ENCODE data around the gene SPACA4.

The SPACA4 gene

GRCh38 chr19:48638831-48639381 is 32.4 kb downstream of the SPACA4 start (continued):
- TF ChIP-seq, protein P1, sequence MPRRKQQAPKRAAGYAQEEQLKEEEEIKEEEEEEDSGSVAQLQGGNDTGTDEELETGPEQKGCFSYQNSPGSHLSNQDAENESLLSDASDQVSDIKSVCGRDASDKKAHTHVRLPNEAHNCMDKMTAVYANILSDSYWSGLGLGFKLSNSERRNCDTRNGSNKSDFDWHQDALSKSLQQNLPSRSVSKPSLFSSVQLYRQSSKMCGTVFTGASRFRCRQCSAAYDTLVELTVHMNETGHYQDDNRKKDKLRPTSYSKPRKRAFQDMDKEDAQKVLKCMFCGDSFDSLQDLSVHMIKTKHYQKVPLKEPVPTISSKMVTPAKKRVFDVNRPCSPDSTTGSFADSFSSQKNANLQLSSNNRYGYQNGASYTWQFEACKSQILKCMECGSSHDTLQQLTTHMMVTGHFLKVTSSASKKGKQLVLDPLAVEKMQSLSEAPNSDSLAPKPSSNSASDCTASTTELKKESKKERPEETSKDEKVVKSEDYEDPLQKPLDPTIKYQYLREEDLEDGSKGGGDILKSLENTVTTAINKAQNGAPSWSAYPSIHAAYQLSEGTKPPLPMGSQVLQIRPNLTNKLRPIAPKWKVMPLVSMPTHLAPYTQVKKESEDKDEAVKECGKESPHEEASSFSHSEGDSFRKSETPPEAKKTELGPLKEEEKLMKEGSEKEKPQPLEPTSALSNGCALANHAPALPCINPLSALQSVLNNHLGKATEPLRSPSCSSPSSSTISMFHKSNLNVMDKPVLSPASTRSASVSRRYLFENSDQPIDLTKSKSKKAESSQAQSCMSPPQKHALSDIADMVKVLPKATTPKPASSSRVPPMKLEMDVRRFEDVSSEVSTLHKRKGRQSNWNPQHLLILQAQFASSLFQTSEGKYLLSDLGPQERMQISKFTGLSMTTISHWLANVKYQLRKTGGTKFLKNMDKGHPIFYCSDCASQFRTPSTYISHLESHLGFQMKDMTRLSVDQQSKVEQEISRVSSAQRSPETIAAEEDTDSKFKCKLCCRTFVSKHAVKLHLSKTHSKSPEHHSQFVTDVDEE (CRISPR knock-in tag; IDR thresholded peaks at IDR 0.05): no peak
- TF ChIP-seq GLIS3 (CRISPR knock-in tag; IDR thresholded peaks at IDR 0.05): no peak
- no peak for TF ChIP-seq BACH2 (CRISPR knock-in tag; IDR thresholded peaks at IDR 0.05; ENCODE audit: borderline replicate concordance)
- TF ChIP-seq OSR1 (CRISPR knock-in tag; IDR thresholded peaks at IDR 0.05): no peak

DNA sequence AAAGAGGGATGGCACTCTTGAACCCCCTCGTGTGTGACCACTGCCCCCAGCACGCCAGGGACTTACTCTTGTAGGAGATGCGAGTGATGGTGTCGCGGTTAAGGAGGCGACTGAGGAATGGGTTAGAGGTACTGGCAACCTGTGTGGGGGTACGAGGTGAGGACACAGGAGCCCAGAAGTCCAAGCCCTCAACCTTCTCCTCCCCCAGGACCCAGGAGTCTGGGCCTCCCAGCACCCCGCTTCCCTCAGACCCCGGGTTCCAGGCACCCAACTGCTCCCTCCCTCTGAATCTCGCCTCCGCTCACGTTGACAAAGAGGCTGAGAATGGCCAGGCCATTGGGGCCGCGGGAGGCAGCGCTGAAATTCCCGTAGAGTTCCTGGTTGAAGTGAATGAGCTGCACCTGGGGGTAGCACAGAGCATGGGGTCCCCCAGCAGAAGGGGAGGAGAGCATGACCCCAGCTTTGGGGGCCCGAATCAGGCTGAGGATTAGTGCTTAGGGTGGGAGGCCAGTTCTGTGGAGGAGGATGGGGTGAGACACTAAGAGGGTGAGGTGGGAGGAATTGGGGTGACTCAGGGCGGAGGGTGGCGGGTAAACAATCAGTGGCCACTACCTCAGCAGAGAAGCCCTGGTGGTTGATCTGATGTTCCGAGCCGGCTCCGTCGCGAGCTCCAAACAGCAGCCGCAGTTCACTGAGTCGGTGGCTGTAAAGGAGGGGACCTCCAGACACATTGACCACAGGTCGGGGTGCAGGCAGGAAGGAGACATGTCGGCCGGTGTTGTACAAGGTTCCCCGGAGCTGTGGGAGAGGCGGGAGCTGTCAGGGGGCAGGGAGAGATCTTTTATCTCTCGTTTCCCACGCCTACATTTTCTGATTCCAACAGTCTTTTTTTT is 33.2 kb downstream of the SPACA4 start:
- ATAC-seq: no peak
- TF ChIP-seq ZNF8 (CRISPR knock-in tag; IDR thresholded peaks at IDR 0.05): no peak
- no peak for TF ChIP-seq CSDC2 (CRISPR knock-in tag; IDR thresholded peaks at IDR 0.05)
- TF ChIP-seq OSR1 (CRISPR knock-in tag; IDR thresholded peaks at IDR 0.05): no peak
- no peak for TF ChIP-seq CREB5 (CRISPR knock-in tag; IDR thresholded peaks at IDR 0.05; ENCODE audit: low read depth)
- no peak for TF ChIP-seq TOX (CRISPR knock-in tag; IDR thresholded peaks at IDR 0.05; ENCODE audit: borderline replicate concordance)
- TF ChIP-seq ZFP30 (CRISPR knock-in tag; IDR thresholded peaks at IDR 0.05): no peak
- no peak for TF ChIP-seq ZNF565 (CRISPR knock-in tag; conservative IDR thresholded peaks at IDR 0.05; ENCODE audit: low read depth)
- no peak for TF ChIP-seq ZC3H10 (CRISPR knock-in tag; IDR thresholded peaks at IDR 0.05)
- TF ChIP-seq ZFP3 (CRISPR knock-in tag; IDR thresholded peaks at IDR 0.05): no peak
- TF ChIP-seq, protein P2, sequence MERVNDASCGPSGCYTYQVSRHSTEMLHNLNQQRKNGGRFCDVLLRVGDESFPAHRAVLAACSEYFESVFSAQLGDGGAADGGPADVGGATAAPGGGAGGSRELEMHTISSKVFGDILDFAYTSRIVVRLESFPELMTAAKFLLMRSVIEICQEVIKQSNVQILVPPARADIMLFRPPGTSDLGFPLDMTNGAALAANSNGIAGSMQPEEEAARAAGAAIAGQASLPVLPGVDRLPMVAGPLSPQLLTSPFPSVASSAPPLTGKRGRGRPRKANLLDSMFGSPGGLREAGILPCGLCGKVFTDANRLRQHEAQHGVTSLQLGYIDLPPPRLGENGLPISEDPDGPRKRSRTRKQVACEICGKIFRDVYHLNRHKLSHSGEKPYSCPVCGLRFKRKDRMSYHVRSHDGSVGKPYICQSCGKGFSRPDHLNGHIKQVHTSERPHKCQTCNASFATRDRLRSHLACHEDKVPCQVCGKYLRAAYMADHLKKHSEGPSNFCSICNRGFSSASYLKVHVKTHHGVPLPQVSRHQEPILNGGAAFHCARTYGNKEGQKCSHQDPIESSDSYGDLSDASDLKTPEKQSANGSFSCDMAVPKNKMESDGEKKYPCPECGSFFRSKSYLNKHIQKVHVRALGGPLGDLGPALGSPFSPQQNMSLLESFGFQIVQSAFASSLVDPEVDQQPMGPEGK (CRISPR knock-in tag; IDR thresholded peaks at IDR 0.05; ENCODE audit: borderline replicate concordance): no peak
- TF ChIP-seq ZNF70 (CRISPR knock-in tag; IDR thresholded peaks at IDR 0.05): no peak
- TF ChIP-seq BACH2 (CRISPR knock-in tag; IDR thresholded peaks at IDR 0.05; ENCODE audit: borderline replicate concordance): no peak
- TF ChIP-seq, protein P3, sequence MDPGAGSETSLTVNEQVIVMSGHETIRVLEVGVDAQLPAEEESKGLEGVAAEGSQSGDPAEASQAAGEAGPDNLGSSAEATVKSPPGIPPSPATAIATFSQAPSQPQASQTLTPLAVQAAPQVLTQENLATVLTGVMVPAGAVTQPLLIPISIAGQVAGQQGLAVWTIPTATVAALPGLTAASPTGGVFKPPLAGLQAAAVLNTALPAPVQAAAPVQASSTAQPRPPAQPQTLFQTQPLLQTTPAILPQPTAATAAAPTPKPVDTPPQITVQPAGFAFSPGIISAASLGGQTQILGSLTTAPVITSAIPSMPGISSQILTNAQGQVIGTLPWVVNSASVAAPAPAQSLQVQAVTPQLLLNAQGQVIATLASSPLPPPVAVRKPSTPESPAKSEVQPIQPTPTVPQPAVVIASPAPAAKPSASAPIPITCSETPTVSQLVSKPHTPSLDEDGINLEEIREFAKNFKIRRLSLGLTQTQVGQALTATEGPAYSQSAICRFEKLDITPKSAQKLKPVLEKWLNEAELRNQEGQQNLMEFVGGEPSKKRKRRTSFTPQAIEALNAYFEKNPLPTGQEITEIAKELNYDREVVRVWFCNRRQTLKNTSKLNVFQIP (CRISPR knock-in tag; IDR thresholded peaks at IDR 0.05; ENCODE audit: borderline replicate concordance, low read depth): no peak
- TF ChIP-seq PPARA (CRISPR knock-in tag; IDR thresholded peaks at IDR 0.05; ENCODE audit: borderline replicate concordance): no peak
- TF ChIP-seq GLIS3 (CRISPR knock-in tag; IDR thresholded peaks at IDR 0.05): no peak
- no peak for TF ChIP-seq ARNTL (CRISPR knock-in tag; IDR thresholded peaks at IDR 0.05; ENCODE audit: borderline replicate concordance, low read depth)
- no peak for TF ChIP-seq RARB (CRISPR knock-in tag; IDR thresholded peaks at IDR 0.05)

DNA sequence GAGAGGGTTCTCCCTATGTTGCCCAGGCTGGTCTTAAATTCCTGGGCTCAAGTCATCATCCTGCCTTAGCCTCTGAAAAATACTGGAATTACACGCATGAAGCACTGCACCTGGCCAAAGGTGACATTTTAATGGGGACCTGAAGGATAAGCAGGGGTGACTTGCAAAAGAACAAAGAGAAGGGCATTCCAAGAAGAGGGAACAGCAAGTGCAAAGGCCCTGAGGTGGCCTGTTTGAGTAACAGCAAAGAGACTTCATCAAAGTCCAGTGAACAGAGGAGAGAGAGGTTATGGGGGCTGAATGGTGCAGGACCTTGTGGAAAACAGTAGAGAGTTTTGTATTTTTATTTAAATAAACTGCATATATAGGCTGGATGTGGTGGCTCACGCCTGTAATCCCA is 35.3 kb downstream of the SPACA4 start:
- TF ChIP-seq ZFP3 (CRISPR knock-in tag; IDR thresholded peaks at IDR 0.05): no peak
- TF ChIP-seq ZNF70 (CRISPR knock-in tag; IDR thresholded peaks at IDR 0.05): no peak
- TF ChIP-seq OSR1 (CRISPR knock-in tag; IDR thresholded peaks at IDR 0.05): no peak
- TF ChIP-seq ZFP30 (CRISPR knock-in tag; IDR thresholded peaks at IDR 0.05): no peak

DNA sequence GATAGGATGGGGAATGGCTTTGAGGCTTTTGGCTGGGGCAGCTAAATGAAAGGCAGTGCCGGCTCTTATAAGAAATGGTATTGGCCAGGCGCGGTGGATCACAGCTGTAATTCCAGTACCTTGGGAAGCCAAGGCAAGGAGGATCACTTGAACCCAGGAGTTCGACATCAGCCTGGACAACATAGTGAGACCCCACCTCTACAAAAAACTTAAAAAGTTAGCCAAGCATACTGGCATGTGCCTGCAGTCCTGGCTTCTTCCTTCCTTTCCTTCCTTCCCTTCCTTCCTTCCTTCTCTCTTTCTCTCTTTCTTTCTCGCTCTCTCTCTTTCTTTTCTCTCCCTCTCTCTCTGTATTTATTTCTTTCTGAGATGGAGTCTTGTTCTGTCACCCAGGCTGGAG is 36.3 kb downstream of the SPACA4 start:
- no peak for ATAC-seq
- TF ChIP-seq, protein P1 (CRISPR knock-in tag; IDR thresholded peaks at IDR 0.05): no peak
- TF ChIP-seq, protein P3 (CRISPR knock-in tag; IDR thresholded peaks at IDR 0.05; ENCODE audit: borderline replicate concordance, low read depth): no peak
- TF ChIP-seq ZFP30 (CRISPR knock-in tag; IDR thresholded peaks at IDR 0.05): no peak
- no peak for TF ChIP-seq TOX (CRISPR knock-in tag; IDR thresholded peaks at IDR 0.05; ENCODE audit: borderline replicate concordance)
- TF ChIP-seq GLIS3 (CRISPR knock-in tag; IDR thresholded peaks at IDR 0.05): no peak
- no peak for TF ChIP-seq BACH2 (CRISPR knock-in tag; IDR thresholded peaks at IDR 0.05; ENCODE audit: borderline replicate concordance)
- TF ChIP-seq ZC3H10 (CRISPR knock-in tag; IDR thresholded peaks at IDR 0.05): no peak
- no peak for TF ChIP-seq ESRRG (CRISPR knock-in tag; IDR thresholded peaks at IDR 0.05)
- TF ChIP-seq ISL1 (CRISPR knock-in tag; IDR thresholded peaks at IDR 0.05): no peak
- TF ChIP-seq RARB (CRISPR knock-in tag; IDR thresholded peaks at IDR 0.05): no peak
- TF ChIP-seq ZNF565 (CRISPR knock-in tag; conservative IDR thresholded peaks at IDR 0.05; ENCODE audit: low read depth): no peak
- no peak for TF ChIP-seq ARNTL (CRISPR knock-in tag; IDR thresholded peaks at IDR 0.05; ENCODE audit: borderline replicate concordance, low read depth)

More for the DNA sequence above, 35.3 kb downstream of the SPACA4 start:
- no peak for ATAC-seq

All from SK-N-SH treated with all-trans-retinoic acid at 6 μM for 48 hours (cell line).